Keratinocyte (primary cell): ENCODE data around the gene CHL1.

Experiments used
- EZH2 ChIP-seq: IDR thresholded peaks from one replicate; pipeline ENCODE4 v1.6.1; 2012; ENCODE audit warnings: inconsistent platforms, mild to moderate bottlenecking, low read length, moderate library complexity
- TF ChIP-seq, protein P1 (sequence below), 3 experiments: IDR thresholded peaks in 1 of 3; conservative IDR thresholded peaks in 1 of 3; optimal IDR thresholded peaks in 1 of 3; 2 replicates in 2 of 3; 3 replicates in 1 of 3; pipeline versions ENCODE3 to v1.5.1; 2011; ENCODE audit warnings: low read length in 3 of 3, mild to moderate bottlenecking in 3 of 3, moderate library complexity in 2 of 3, control low read depth in 1 of 3, inconsistent platforms in 1 of 3; ENCODE audit not compliant: insufficient read depth in 2 of 3; ENCODE audit errors: extremely low read depth in 1 of 3

- TF ChIP-seq, protein P1, sequence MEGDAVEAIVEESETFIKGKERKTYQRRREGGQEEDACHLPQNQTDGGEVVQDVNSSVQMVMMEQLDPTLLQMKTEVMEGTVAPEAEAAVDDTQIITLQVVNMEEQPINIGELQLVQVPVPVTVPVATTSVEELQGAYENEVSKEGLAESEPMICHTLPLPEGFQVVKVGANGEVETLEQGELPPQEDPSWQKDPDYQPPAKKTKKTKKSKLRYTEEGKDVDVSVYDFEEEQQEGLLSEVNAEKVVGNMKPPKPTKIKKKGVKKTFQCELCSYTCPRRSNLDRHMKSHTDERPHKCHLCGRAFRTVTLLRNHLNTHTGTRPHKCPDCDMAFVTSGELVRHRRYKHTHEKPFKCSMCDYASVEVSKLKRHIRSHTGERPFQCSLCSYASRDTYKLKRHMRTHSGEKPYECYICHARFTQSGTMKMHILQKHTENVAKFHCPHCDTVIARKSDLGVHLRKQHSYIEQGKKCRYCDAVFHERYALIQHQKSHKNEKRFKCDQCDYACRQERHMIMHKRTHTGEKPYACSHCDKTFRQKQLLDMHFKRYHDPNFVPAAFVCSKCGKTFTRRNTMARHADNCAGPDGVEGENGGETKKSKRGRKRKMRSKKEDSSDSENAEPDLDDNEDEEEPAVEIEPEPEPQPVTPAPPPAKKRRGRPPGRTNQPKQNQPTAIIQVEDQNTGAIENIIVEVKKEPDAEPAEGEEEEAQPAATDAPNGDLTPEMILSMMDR (optimal IDR thresholded peaks at IDR 0.05 in 1 of 3, IDR thresholded peaks at IDR 0.05 in 1 of 3, conservative IDR thresholded peaks at IDR 0.05 in 1 of 3; ENCODE audit: extremely low read depth in 1 of 3, insufficient read depth in 2 of 3, low read length in 3 of 3): no peak
- no peak for TF ChIP-seq EZH2
These were observed 91.9 kb downstream of the CHL1 start for GRCh38 chr3:288417-288816.
